H1 (cell line): ENCODE measurements around the gene NODAL.

Experiments
- ATF2 ChIP-seq: IDR thresholded peaks from 2 replicates; pipeline ENCODE4 v1.6.1; 2012; ENCODE audit warnings: low read length, inconsistent platforms
- CEBPB ChIP-seq: IDR thresholded peaks from 2 replicates; pipeline ENCODE4 v1.6.1; 2012; ENCODE audit warnings: low read depth, low read length
- CTCF ChIP-seq, 3 experiments: IDR thresholded peaks; 1 replicate in 2 of 3; 2 replicates in 1 of 3; pipeline versions ENCODE4 v1.5.1 to v1.6.1; 2011; ENCODE audit warnings: low read length in 3 of 3, mild to moderate bottlenecking in 3 of 3, inconsistent platforms in 2 of 3, low read depth in 1 of 3, moderate library complexity in 1 of 3; ENCODE audit not compliant: insufficient read depth in 1 of 3; ENCODE audit errors: control extremely low read depth in 1 of 3
- EZH2 ChIP-seq: fragments of 200-600 bp; sonication (generic); IDR thresholded peaks from 2 replicates; pipeline ENCODE4 v1.7.1; 2012; ENCODE audit warnings: low read depth, mild to moderate bottlenecking, moderate library complexity, low read length, inconsistent platforms; ENCODE audit not compliant: severe bottlenecking
- GTF2F1 ChIP-seq: IDR thresholded peaks from 2 replicates; pipeline ENCODE4 v1.6.1; 2012; ENCODE audit warnings: low read depth, low read length, improper control_type of control experiment, borderline replicate concordance
- NRF1 ChIP-seq: IDR thresholded peaks from 2 replicates; pipeline ENCODE4 v1.6.1; 2011; ENCODE audit warnings: mild to moderate bottlenecking, low read depth, low read length, improper control_type of control experiment
- POLR2A ChIP-seq, 2 experiments: IDR thresholded peaks; 1 replicate in 1 of 2; 2 replicates in 1 of 2; pipeline ENCODE4 v1.6.1; 2011; ENCODE audit warnings: low read depth in 2 of 2, low read length in 2 of 2, mild to moderate bottlenecking in 2 of 2; ENCODE audit errors: control extremely low read depth in 1 of 2
- POLR2AphosphoS5 ChIP-seq: IDR thresholded peaks from 2 replicates; pipeline ENCODE4 v1.6.1; 2011; ENCODE audit warnings: low read depth, low read length
- RFX5 ChIP-seq: IDR thresholded peaks from 2 replicates; pipeline ENCODE4 v1.6.1; 2011; ENCODE audit warnings: low read depth, low read length, improper control_type of control experiment, borderline replicate concordance
- USF2 ChIP-seq: IDR thresholded peaks from 2 replicates; pipeline ENCODE4 v1.6.1; 2011; ENCODE audit warnings: low read length, improper control_type of control experiment
- YY1 ChIP-seq: IDR thresholded peaks from 2 replicates; pipeline ENCODE4 v1.6.1; 2011; ENCODE audit warnings: low read depth, mild to moderate bottlenecking, low read length
- ZNF274 ChIP-seq: IDR thresholded peaks from 2 replicates; pipeline ENCODE4 v1.7.0; 2012; ENCODE audit warnings: low read length, borderline replicate concordance; ENCODE audit errors: extremely low read depth

GRCh38 chr10:70466951-70467350, 25.5 kb upstream of the NODAL start:
- TF ChIP-seq USF2 = no peak
- TF ChIP-seq EZH2 = no peak
- no peak for TF ChIP-seq GTF2F1
- TF ChIP-seq CEBPB = no peak
- no peak for TF ChIP-seq POLR2A (IDR thresholded peaks at IDR 0.05; ENCODE audit: control extremely low read depth in 1 of 2, low read depth in 2 of 2, low read length in 2 of 2)
- no peak for TF ChIP-seq POLR2AphosphoS5
- TF ChIP-seq YY1 = no peak
- no peak for TF ChIP-seq CTCF (IDR thresholded peaks at IDR 0.05; ENCODE audit: control extremely low read depth in 1 of 3, insufficient read depth in 1 of 3, low read depth in 1 of 3, low read length in 3 of 3)
- TF ChIP-seq ZNF274 = no peak
- no peak for TF ChIP-seq NRF1
- no peak for TF ChIP-seq RFX5
- no peak for TF ChIP-seq ATF2
